ENCODE measurements around the gene FAF1.
"Not testable (repeated sequence)": the region's sequence is repeated elsewhere in the genome, so short reads cannot be mapped to it uniquely, and the experiment has no call there.

FAF1 gene

DNA sequence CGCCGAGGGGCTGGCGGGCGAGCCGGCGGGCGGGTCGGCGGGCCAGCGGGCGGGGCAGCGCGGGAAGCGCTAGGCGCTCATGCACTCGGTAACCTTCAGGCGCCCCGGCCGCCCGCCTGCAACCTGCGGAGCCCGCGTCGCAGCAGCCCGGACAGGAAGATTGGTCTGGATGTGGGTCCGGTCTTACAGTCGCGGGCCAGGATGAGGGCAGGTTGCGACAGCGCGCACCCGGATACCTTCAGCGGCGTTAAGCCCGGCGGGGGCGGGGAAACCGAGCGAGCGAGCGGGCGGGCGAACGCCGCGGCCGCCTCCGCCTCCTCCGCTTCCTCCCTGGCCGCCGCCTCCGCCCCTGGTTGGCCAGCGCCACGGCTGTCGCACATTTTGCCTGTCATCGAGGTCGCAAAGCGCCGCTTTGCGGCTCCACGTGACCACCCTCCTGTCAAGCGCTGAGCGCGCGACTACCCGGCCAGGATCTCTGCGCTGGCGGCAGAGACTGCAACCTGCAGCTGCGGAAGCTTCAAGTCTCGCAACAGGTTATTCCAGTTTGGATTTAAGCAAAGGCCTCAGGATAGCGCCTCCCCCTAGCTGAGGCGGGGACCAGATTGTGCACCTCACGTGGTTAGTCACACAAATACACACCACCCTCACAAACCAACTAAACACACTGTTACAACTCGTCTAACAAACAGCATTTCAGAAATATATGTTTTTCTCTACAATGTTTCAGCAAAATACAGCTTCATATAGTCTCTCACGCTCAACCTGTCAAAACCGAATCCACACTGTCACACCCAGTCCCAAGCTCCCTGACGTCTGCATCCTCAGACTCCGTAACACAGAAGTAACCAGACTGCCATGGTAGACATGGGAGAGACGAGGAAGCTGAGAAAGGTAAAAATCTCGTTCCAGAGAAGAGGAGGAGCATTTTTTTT is at the start of gene FAF1:
Gene FAF1, minus strand, starts transcription at position 355 of the 932 bp plus-strand sequence. CDS start 456 bp downstream, outside the sequence.
- peak; percentile 92 for DNase-seq (ENCODE audit: low read depth)

- DNase-seq (ENCODE audit: low read depth): no peak
These were observed 49.3 kb upstream of the FAF1 start for GRCh38 chr1:51009381-51009780.

DNA sequence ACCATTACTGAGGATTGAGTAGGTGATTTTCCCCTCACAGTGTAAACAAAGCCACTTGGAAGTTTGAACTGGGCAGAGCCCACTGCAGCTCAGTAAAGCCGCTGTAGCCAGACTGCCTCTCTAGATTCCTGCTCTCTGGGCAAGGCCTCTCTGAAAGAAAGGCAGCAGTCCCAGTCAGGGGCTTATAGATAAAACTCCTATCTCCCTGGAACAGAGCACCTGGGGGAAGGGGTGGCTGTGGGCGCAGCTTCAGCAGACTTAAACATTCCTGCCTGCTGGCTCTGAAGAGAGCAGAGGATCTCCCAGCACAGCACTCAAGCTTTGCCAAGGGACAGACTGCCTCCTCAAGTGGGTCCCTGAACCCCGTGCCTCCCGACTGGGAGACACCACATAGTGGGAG is 45.5 kb upstream of the FAF1 start:
- not testable (repeated sequence) for DNase-seq (ENCODE audit: low read depth)

DNA sequence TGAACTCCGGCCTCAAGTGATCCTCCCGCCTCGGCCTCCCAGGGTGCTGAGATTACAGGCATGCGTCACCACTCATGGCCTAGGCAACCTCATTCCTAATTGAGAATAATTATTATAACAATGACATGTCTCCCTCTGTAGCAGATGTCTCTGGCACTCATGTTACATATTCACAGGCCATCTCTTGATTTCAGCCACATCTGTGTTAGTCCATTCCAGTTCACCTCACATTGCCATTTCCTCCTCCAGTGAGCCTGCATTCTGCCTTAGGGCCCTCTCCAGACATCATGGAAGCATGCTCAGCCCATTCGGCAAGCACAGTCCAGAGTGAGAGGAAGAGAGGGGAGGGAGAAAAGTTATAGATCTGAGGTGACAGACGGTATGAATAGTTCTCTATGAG is 42.4 kb upstream of the FAF1 start:
- DNase-seq (ENCODE audit: low read depth): no peak

DNA sequence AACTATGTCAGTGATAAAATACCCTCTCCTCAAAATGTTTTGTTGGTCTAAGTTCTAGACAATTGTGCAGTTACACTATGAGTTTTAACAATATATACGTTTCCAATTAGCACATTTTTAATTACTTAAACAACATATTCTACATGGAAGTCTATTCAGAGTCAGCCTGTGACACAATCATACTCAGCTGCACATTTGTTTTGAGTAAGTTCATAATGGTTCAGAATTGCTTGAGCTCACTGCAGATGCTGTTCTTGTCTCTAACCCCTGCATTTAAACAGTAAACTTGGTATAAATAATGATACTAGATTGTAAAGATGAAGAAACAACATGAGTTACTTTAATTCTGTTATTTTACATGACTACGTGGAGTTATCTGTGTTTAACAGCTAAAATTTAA is 40.6 kb upstream of the FAF1 start:
- DNase-seq (ENCODE audit: low read depth): no peak

DNA sequence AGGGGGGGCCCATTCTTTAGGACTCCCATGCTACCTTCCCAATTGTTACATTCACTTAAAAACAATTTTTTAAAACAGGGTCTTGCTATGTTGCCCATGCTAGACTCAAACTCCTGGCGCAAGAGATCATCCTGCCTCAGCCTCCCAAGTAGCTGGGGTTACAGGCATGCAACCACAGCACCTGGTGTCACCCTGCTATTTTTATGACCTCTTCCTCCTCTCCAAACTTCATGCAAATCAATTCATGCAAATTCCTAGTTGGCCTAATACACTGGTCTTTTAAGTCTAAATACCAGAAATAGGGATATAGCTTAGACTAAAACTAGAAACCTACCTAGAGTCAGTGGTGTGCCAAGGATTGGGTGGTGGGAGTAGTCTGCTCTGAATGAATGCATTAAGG is 40.1 kb upstream of the FAF1 start:
- no peak for DNase-seq (ENCODE audit: low read depth)

DNA sequence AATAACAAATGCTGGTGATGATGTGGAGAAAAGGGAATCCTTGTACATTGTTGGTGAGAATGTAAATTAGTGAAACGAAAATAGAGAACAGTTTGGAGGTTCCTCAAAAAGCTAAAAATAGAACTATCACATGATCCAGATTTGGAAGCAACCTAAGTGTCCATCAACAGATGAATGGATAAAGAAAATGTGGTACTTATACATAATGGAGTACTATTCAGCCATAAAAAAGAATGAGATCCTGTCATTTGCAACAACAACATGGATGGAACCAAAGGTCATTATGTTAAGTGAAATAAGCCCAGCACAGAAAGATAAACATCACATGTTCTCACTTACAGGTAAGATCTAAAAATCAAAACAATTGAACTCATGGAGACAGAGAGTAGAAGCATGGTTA is 39.3 kb upstream of the FAF1 start:
- not testable (repeated sequence) for DNase-seq (ENCODE audit: low read depth)

GRCh38 chr1:50996083-50996482 is 36.0 kb upstream of the FAF1 start:
- no peak for DNase-seq (ENCODE audit: low read depth)

DNA sequence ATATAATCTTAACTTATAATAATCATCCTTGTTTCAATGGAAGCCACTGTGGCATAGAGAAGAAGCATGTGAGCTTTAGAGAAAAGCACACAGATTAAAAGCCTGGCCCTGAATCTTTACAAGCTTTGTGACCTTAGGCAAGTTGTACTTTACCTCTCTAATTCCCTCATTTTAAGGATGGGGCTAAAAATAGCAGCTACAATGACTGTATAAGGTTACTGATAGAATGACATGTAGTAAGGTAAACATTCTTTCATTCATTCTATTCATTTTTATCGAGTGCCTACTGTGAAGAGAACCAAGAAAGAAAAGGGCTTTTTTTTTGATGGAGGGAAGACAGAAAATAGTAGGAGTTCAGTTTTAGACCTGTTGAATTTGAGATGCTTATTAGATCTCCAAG is 35.6 kb upstream of the FAF1 start:
- DNase-seq (ENCODE audit: low read depth): no peak

DNA sequence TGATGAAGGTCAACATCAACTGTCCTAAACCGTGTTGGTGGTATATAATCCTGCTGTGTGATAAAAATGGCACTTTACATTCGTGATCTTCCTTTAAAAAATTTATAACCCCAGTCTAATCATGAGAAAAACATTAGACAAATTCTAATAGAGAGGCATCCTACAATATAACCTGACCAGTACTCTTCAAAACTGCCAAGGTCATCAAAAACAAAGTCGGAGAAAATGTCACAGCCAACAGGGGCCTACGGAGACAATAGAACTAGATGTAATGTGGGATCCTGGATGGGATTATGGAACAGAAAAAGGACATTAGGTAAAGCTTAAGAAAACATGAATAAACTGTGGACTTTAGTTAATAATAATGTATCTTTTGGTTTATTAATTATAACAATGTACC is 34.9 kb upstream of the FAF1 start:
- DNase-seq (ENCODE audit: low read depth): no peak

DNA sequence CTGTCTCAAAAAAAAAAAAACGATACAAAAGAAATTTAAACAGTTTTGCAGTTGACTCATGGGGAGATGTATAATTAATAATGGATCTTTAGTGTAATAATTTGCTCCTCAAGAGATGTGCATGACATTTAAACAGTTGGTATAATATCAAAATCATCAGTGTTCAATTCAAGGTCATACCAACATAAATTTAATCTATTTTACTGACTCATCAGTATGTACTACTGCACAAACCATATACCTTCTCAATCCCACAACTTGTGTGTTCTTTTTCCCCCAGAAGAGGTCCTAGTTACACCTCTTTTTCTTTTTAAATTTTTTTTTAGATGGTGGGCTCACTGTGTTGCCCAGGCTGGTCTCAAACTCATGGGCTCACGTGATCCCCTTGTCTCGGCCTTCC is 33.6 kb upstream of the FAF1 start:
- no peak for DNase-seq (ENCODE audit: low read depth)

- DNase-seq (ENCODE audit: low read depth): no peak
These were observed 32.7 kb upstream of the FAF1 start for GRCh38 chr1:50992532-50993318.

GRCh38 chr1:50989694-50990093 is 29.6 kb upstream of the FAF1 start:
- DNase-seq (ENCODE audit: low read depth): no peak

DNA sequence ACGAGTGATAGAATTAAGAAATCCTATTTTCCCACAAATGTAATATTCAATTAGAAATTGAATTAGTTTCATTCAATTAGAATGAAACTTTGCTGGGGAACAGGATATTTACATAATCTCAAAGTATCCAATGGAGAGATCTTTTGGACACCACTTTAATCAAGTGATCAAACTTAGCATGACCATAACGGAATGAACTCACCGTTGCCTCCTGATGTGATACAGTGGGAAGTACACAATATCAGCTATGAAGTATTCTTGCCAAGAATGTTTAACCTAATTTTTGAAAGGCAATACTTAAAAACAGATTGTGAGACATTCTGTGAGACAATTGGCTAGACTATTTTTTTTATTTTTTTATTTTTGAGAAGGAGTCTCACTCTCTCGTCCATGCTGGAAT is 26.6 kb upstream of the FAF1 start:
- no peak for DNase-seq (ENCODE audit: low read depth)

GRCh38 chr1:50985094-50985493 is 25.0 kb upstream of the FAF1 start:
- no peak for DNase-seq (ENCODE audit: low read depth)

DNA sequence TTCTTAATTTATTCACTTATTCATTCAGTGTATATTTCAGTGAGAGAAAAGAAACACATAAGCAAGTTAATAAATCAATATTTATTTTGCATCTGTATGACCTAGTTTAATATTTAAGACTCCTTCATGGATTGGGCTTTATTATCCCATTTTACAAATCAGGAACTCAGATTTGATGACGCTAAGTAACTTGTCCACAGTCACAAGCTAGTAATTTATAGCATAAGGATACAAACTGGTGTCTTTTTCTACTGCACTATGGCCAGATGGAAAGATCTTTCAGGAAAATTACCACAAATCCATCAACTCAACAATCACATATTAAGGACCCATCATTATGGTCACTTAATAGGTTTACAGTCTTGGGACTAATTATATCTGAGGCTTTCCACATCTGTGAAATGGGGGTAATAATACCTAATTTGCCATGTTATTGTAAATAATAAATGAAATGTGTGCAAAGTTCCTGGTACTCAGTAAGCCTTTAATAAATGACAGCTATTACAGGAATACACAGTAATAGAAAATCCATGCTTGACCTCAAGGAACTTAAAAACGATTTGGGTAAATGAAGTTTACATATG is 23.2 kb upstream of the FAF1 start:
- DNase-seq (ENCODE audit: low read depth): no peak

- no peak for DNase-seq (ENCODE audit: low read depth)
These were observed 22.5 kb upstream of the FAF1 start for GRCh38 chr1:50982611-50983010.

DNA sequence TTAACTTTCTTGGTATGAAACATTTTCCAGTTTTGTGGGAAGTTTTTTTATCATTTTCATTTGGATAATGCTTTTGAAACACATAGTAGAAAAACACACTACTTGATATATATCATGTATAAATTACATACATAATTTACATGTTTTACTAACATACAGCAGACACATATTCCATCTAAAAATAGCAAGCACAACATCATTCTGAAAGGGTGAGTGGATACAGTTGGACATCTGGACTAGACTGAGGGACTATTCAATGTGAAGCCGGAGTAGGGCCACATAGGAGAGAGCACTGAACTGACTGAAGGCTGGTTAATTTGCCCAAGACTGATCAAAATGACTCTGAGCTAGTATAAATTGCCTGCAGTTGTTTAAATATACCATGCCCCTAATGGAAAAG is 21.7 kb upstream of the FAF1 start:
- DNase-seq (ENCODE audit: low read depth): no peak

- DNase-seq (ENCODE audit: low read depth): no peak
These were observed 20.4 kb upstream of the FAF1 start for GRCh38 chr1:50980505-50980904.

DNA sequence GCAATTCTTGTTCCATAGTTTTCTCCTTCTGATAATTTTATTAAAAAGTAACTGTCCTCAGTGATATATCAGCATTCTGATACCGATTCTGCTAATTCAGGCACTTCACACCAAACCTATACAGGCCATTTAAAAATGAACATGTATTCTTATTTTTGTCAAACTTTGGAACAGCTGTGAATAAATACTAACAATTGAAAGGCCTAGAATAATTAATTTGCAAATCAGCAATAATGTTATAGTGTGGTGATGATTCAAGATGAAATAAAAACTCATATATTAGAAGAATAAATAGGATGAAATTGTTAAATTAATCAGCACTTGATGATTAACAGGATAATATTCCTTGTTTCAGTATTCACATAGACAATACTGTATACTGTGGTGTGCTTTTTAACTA is 19.9 kb upstream of the FAF1 start:
- no peak for DNase-seq (ENCODE audit: low read depth)

DNA sequence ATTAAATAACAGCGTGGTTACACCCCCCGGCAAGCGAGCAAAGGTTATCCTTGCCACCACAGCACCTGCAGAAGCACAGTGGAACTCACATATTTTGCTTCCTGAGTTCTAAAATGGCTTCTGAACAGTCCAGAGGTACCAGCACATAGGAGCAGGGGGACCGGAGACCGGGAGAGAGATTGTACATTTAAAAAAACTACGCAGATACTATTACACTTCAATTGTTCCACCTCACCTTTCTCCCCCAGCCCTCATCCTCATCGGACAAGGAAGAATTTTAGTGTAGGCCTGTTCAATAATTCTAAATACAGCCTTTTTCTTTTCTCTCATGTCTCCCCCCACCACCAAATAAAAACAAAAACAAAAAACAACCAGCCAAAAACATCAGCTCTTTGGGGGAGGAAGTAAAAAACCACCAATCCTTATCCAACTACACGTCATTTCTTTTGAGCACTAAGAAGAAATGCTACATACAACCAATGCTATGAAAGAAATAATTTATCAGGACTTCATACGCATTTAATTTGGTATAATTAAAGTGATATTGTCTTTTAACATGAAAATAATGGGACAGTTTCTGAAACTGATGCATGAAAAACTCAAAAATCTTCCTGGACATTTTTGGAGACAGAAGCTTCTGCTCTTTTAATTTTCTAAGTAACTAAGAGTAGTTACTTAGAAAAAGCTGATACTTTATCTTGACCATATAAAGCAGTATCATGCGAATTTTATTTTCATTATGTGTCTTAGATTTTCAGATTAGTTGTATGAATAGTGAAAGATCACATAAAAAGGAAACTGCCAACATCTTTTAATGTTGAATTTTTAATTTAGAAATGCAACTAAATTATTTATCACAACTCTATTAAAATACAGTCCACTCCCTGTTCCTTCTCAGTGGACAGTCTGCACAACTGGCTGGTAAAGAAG is 19.1 kb upstream of the FAF1 start:
- DNase-seq (ENCODE audit: low read depth): no peak

Measured in stimulated activated CD8-positive, alpha-beta memory T cell treated with anti-CD3 and anti-CD28 coated beads, Interleukin-7, amount 100 ng/mL, for 24 hours (primary cell).